ENCODE data around the gene LTBP2. TPM values are rescaled to one million over a fixed set of nuclear protein-coding genes. Genes with fewer than 3 reads are reported as not detected.

Gene LTBP2
- total RNA-seq, 2 experiments from 2014 or later: 0.10 to 0.31 TPM

- intact Hi-C loops (cut with micrococcal nuclease): no loop called here
- H3K4me3 Mint-ChIP-seq: no peak overlapping the region
- no peaks in the 10 kb centered on the region for H3K36me3 Mint-ChIP-seq
- DNase-seq: no peak
- H3K27me3 Mint-ChIP-seq: no peaks in the 10 kb centered on the region
- H3K27ac Mint-ChIP-seq: no peak overlapping the region
- ChIA-PET CTCF (interaction anchor here (1.1 kb wide), 1 partner anchor 16 kb away, joined by 3 read pairs; no protein-coding TSS in a partner anchor), POLR2A (no interaction called here)
- H3K9me3 Mint-ChIP-seq: no peaks in the 10 kb centered on the region
- H3K4me1 Mint-ChIP-seq (ENCODE audit: low read depth): no peaks in the 10 kb centered on the region
Observed at GRCh38 chr14:74594606-74595005, 17.4 kb downstream of the LTBP2 start.

GRCh38 chr14:74594029-74594428, 18.0 kb downstream of the LTBP2 start:
- Mint-ChIP-seq H3K27me3 (no peaks in the 10 kb centered on the region), H3K4me1 (ENCODE audit: low read depth) (no peaks in the 10 kb centered on the region), H3K36me3 (no peaks in the 10 kb centered on the region), H3K9me3 (no peaks in the 10 kb centered on the region), H3K4me3 (no peak overlapping the region), H3K27ac (no peak overlapping the region)
- ChIA-PET CTCF (interaction anchor here (1.1 kb wide), 1 partner anchor 16 kb away, joined by 3 read pairs; no protein-coding TSS in a partner anchor), POLR2A (no interaction called here)
- intact Hi-C loops (cut with micrococcal nuclease): no loop called here
- no peak for DNase-seq

DNA sequence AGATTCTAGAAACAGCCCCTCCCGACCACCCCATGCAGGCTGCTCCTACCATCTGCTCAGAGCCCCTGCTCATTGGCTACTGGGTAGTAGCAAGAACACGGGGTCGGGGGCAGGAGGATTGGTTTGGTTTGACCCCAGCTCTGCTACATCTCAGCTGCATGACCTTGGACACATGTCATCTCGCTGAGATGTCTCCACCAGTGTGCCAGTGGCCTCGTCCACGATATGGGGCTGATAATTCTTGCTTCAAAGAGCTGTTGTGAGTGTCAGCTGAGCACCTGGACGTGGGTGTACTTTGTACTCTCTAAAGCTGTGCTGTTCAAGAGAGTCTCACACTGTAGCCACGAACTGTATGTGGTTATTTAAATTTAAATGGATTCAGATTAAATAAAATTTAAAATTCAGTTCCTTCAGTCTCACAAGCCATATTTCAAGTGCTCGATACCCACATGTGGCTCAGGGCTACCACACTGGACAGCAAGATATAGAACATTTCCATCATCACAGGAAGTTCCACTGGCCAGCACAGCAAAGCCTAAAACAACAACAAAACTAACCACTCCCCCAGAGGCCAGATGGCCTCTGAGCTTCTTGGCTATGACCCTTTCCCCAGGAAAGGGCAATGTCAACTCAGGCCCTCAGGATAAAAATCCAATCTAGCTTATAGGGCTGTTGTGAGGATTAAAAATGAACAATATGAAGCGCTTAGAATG, 18.6 kb downstream of the LTBP2 start:
- Mint-ChIP-seq H3K27me3 (no peaks in the 10 kb centered on the region), H3K9me3 (no peaks in the 10 kb centered on the region), H3K36me3 (no peaks in the 10 kb centered on the region), H3K27ac (no peak overlapping the region), H3K4me1 (ENCODE audit: low read depth) (no peaks in the 10 kb centered on the region), H3K4me3 (no peak overlapping the region)
- no peak for DNase-seq
- intact Hi-C loops (cut with micrococcal nuclease): no loop called here
- ChIA-PET CTCF (interaction anchor here (0.6 kb wide), 1 partner anchor 15 kb away, joined by 3 read pairs; no protein-coding TSS in a partner anchor), POLR2A (no interaction called here)

DNA sequence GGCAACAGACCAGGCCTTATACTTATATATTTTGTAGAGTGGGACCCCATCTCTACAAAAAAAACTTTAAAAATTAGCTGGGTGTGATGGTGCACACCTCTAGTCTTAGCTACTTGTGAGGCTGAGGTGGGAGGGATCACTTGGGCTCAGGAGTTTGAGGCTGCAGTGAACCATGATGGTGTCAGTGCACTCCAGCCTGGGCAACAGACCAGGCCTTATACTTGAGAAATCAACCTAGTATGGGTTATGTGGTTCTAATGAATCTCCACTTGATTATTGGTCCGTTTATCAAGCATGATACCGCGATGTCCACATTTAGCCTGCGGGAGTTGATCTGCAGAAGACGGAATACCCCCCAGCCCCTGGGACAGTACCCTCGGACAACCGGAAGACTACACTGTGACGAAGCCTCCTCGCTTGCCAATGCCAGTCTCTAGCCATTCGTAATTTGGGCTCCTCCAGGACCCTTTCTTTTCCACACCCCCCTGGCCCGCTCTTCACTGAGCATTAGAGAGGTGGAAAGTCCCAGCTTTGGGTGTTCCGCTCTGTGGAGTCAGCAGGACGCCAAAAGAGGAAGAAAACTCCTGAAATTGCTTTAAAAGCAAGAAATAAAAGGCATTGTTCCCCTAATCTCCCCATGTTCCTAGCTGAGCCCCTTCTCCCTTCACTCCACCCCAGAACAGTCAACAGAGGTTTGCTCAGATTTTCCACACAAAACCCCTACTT, 19.4 kb downstream of the LTBP2 start:
- intact Hi-C loops (cut with micrococcal nuclease): no loop called here
- H3K27ac Mint-ChIP-seq: no peak overlapping the region

DNA sequence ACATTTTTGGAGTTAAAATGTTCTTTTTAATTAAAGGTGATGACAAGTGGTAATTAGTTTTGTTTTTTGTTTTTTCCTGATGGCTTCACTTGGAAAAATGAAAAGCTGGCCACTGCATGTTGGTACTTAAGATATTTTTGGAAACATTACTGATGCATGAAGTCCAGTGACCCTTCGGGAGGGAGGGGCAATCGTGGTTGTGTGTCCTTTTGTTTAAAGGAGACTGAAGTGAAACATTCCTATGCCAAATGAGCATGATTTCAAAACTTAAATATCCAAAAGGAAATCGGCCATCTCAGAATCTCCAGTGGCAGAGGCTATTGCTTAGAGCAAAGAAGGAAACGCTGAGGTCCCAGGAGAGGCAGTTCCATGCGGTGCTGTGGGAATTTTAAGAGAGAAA, 20.1 kb downstream of the LTBP2 start:
- Mint-ChIP-seq H3K4me3 (no peak overlapping the region), H3K36me3 (no peaks in the 10 kb centered on the region), H3K4me1 (ENCODE audit: low read depth) (no peaks in the 10 kb centered on the region), H3K27ac (no peak overlapping the region), H3K9me3 (no peaks in the 10 kb centered on the region), H3K27me3 (no peaks in the 10 kb centered on the region)
- ChIA-PET POLR2A (interaction anchor here (1.7 kb wide), 1 partner anchor 10 kb away, joined by 3 read pairs; no protein-coding TSS in a partner anchor), CTCF (no interaction called here)
- intact Hi-C loops (cut with micrococcal nuclease): no loop called here
- DNase-seq: no peak

More for the DNA sequence above, 19.4 kb downstream of the LTBP2 start:
- POLR2A ChIA-PET: no interaction called here
- H3K27me3 Mint-ChIP-seq: no peaks in the 10 kb centered on the region
- no peaks in the 10 kb centered on the region for H3K36me3 Mint-ChIP-seq
- H3K4me3 Mint-ChIP-seq: no peak overlapping the region
- DNase-seq: no peak
- CTCF ChIA-PET: no interaction called here
- H3K9me3 Mint-ChIP-seq: no peaks in the 10 kb centered on the region
- no peaks in the 10 kb centered on the region for H3K4me1 Mint-ChIP-seq (ENCODE audit: low read depth)

DNA sequence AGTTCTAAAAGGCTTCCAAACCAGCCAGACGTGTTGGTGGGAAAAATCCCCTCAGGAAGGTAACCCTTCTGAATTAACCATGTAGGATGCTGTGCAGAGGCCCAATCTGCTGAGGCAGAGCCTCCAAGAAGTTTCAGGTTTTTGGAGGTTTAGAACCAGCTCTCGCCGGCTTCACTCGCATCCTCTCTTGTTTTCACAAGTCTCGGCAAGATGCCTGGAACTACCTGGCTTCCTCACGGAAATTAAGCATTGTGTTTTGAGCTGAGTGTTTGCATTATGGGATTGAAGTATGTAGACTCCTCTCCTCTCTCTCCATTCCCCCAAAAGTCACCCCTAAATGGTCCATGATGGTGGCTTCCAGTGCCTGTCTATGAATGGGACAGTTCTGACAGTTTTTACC, 20.6 kb downstream of the LTBP2 start:
- intact Hi-C loops (cut with micrococcal nuclease): no loop called here
- Mint-ChIP-seq H3K36me3 (no peaks in the 10 kb centered on the region), H3K4me3 (no peak overlapping the region), H3K27me3 (no peaks in the 10 kb centered on the region), H3K27ac (no peak overlapping the region), H3K9me3 (no peaks in the 10 kb centered on the region), H3K4me1 (ENCODE audit: low read depth) (no peaks in the 10 kb centered on the region)
- ChIA-PET CTCF (interaction anchor here (0.7 kb wide), 1 partner anchor 21 kb away, joined by 4 read pairs; no protein-coding TSS in a partner anchor), POLR2A (interaction anchor here (1.7 kb wide), 1 partner anchor 11 kb away, joined by 3 read pairs; no protein-coding TSS in a partner anchor)
- DNase-seq: no peak

DNA sequence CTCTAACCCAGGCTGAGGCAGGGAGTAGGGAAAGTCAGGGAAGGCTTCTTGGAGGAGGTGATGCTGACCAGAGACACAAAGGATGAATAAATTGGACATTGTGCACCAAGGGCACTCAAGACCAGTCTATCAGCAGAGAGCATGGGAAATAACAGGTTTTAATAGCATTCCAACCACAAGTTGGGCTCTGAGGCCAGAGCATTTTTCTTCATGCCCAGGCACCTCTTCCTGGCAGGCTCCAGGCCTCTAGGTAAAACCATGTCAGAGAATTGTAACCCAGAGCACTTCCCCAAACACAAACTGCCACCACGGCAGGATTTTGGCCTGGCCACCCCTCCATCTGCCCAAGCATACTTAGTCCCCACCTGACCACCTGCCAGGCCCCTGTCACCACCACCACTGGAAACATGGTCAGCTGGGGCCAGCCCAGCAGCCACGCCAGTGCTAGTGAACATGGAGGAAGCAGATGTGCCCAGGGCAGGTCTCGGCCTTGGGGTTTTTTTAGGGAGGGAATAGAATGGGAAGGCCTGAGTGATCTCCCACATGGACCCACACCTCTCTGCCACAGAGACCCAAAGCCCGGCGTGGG, 22.7 kb downstream of the LTBP2 start:
- POLR2A ChIA-PET: no interaction called here
- no peaks in the 10 kb centered on the region for H3K27me3 Mint-ChIP-seq

GRCh38 chr14:74587363-74587707, 24.7 kb downstream of the LTBP2 start:
- no peaks in the 10 kb centered on the region for H3K27me3 Mint-ChIP-seq
- H3K4me3 Mint-ChIP-seq: no peak overlapping the region
- no peaks in the 10 kb centered on the region for H3K9me3 Mint-ChIP-seq
- H3K27ac Mint-ChIP-seq: no peak overlapping the region
- DNase-seq: no peak
- POLR2A ChIA-PET: no interaction called here
- no peaks in the 10 kb centered on the region for H3K36me3 Mint-ChIP-seq
- intact Hi-C loops (cut with micrococcal nuclease): no loop called here
- CTCF ChIA-PET: no interaction called here
- peaks cover 10% of the 10 kb centered on the region for H3K4me1 Mint-ChIP-seq (ENCODE audit: low read depth)

More for the DNA sequence above, 22.7 kb downstream of the LTBP2 start:
- CTCF ChIA-PET: interaction anchor here (0.8 kb wide), 1 partner anchor 23 kb away, joined by 3 read pairs; no protein-coding TSS in a partner anchor
- no peak overlapping the region for H3K4me3 Mint-ChIP-seq
- H3K36me3 Mint-ChIP-seq: no peaks in the 10 kb centered on the region
- DNase-seq: no peak
- H3K4me1 Mint-ChIP-seq (ENCODE audit: low read depth): peaks cover 4% of the 10 kb centered on the region
- H3K27ac Mint-ChIP-seq: no peak overlapping the region
- H3K9me3 Mint-ChIP-seq: no peaks in the 10 kb centered on the region
- intact Hi-C loops (cut with micrococcal nuclease): no loop called here

GRCh38 chr14:74586681-74587362, 25.2 kb downstream of the LTBP2 start:
- Mint-ChIP-seq H3K9me3 (no peaks in the 10 kb centered on the region), H3K36me3 (no peaks in the 10 kb centered on the region), H3K27me3 (no peaks in the 10 kb centered on the region), H3K4me1 (ENCODE audit: low read depth) (peaks cover 10% of the 10 kb centered on the region), H3K27ac (no peak overlapping the region), H3K4me3 (no peak overlapping the region)
- ChIA-PET POLR2A (no interaction called here), CTCF (interaction anchor here (1.0 kb wide), 1 partner anchor 25 kb away, joined by 3 read pairs; the partner anchor contains the start of gene LTBP2)
- DNase-seq: no peak
- intact Hi-C loops (cut with micrococcal nuclease): no loop called here

DNA sequence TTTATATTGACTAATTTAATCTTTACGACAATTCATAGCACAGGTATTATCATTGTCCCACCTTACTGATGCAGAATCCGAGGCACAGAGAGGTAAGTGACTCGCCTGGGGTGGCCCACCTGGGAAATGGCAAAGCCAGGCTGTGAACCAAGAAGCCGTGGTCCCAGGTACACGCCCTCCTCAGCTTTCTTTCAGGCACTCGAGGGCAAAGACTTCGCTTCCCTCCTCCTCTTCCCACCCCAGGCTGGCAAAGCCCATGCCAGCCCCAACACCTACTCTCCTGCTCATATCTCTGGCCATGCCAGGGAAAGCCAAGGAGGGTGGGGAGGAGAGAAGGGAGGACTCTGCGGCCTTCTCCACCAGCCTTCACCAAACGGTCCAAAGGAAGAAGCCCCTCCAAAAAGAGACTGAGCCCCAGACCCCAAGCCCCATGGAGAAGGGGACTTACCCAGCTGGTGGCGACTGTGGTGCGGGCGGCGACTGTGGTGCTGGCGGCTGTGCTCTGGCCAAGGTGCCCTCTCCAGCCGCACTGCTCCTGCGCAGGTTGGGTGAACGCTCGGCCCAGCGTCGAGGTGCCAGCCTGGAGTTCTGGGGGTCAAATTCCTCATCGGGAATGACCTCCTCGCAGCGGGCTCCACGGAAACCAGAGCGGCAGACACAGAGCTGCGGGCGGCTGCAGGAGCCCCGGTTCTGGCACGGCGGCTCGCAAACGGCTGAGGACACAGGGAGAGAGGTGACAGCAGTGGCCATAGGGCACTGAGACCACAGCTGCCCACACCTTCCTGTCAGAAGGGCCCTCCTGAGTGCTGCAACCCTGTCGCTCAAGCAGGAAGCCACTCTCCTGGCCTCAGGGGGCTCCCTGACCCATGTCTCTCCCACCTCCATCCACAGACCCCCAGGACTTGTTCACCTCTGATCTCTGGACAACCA, 26.4 kb downstream of the LTBP2 start:
- ChIA-PET POLR2A (no interaction called here), CTCF (interaction anchor here (1.3 to 2.1 kb wide), 2 partner anchors 23 to 27 kb away, joined by 6 to 9 read pairs; partner anchors contain the start of gene LTBP2)
- DNase-seq: no peak
- Mint-ChIP-seq H3K9me3 (no peaks in the 10 kb centered on the region), H3K4me3 (no peak overlapping the region), H3K36me3 (no peaks in the 10 kb centered on the region), H3K27ac (no peak overlapping the region), H3K27me3 (no peaks in the 10 kb centered on the region), H3K4me1 (ENCODE audit: low read depth) (peaks cover 10% of the 10 kb centered on the region)
- intact Hi-C loops (cut with micrococcal nuclease): loop anchor here (2.0 kb wide), 1 partner anchor 93 kb away; the partner anchor contains the start of genes ISCA2 and NPC2

GRCh38 chr14:74584951-74585350, 27.1 kb downstream of the LTBP2 start:
- ChIA-PET CTCF (interaction anchor here (1.3 to 2.1 kb wide), 2 partner anchors 24 to 28 kb away, joined by 6 to 9 read pairs; partner anchors contain the start of gene LTBP2), POLR2A (no interaction called here)
- DNase-seq: no peak
- H3K27ac Mint-ChIP-seq: no peak overlapping the region
- intact Hi-C loops (cut with micrococcal nuclease): loop anchor here (2.0 kb wide), 1 partner anchor 92 kb away; the partner anchor contains the start of genes ISCA2 and NPC2
- peaks cover 14% of the 10 kb centered on the region for H3K4me1 Mint-ChIP-seq (ENCODE audit: low read depth)
- H3K27me3 Mint-ChIP-seq: no peaks in the 10 kb centered on the region
- H3K9me3 Mint-ChIP-seq: no peaks in the 10 kb centered on the region
- no peaks in the 10 kb centered on the region for H3K36me3 Mint-ChIP-seq
- no peak overlapping the region for H3K4me3 Mint-ChIP-seq
